Measurements from ENCODE around the gene GLT8D1.

DNA sequence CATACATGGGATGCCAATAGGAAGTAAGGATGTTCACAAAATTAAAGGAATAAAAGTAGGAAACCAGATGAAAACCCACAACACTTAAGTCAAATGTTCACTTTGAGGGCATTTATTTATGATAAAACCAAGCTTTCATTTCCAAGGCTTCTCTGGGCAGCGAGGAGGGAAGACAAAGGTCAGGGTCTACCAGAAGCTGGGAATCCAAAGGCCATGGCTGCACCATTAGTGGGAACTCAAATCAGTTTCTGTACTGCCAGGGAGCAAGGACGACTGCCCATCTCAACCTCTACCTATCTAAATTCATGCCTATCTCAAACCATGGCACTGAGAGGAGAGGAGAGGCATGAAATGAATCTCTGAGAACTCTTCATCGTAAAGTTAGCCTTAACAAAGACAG is 42.5 kb downstream of the GLT8D1 start:
- TF ChIP-seq POLR2A (IDR thresholded peaks at IDR 0.05; ENCODE audit: low read depth, low read length) (no peak), POLR2AphosphoS5 (IDR thresholded peaks at IDR 0.05; ENCODE audit: low read depth, low read length) (no peak), TAF1 (IDR thresholded peaks at IDR 0.05; ENCODE audit: borderline replicate concordance, low read depth, low read length) (no peak)
